Breast epithelium (tissue), 3 donors: Measurements from ENCODE around the gene FSHR.

Experiments
- POLR2A ChIP-seq: fragments of 450-650 bp; IDR thresholded peaks from one replicate; pipeline ENCODE4 v1.6.1; 2016; ENCODE audit warnings: antibody characterized with exemption, mild to moderate bottlenecking, moderate library complexity
- TF ChIP-seq, protein P1 (sequence below), 3 donors: fragments of 450-650 bp; IDR thresholded peaks; one replicate each; pipeline ENCODE4 v1.5.1; 2016 to 2017; ENCODE audit warnings: antibody characterized with exemption in 3 of 3, mild to moderate bottlenecking in 3 of 3, moderate library complexity in 3 of 3

DNA sequence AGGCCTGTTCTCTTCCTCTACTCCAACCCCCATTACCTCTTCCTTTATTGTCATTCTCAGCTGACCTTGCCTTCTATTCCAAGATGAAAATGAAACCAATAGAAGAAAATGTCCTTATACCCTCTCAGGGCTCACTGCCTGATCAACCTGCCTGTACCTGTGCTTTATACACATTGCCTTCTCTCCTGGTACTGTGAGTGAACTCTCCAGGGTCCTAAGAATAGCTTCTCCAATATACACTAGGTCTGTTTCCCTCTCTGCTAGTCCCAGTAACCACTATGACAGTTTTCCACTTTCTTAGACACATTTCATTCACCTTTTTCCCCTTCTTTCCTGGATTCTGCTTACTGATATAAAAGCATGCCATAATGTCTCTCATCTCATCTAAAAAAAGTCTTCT lies 85.7 kb downstream of the FSHR start:
- TF ChIP-seq, protein P1, sequence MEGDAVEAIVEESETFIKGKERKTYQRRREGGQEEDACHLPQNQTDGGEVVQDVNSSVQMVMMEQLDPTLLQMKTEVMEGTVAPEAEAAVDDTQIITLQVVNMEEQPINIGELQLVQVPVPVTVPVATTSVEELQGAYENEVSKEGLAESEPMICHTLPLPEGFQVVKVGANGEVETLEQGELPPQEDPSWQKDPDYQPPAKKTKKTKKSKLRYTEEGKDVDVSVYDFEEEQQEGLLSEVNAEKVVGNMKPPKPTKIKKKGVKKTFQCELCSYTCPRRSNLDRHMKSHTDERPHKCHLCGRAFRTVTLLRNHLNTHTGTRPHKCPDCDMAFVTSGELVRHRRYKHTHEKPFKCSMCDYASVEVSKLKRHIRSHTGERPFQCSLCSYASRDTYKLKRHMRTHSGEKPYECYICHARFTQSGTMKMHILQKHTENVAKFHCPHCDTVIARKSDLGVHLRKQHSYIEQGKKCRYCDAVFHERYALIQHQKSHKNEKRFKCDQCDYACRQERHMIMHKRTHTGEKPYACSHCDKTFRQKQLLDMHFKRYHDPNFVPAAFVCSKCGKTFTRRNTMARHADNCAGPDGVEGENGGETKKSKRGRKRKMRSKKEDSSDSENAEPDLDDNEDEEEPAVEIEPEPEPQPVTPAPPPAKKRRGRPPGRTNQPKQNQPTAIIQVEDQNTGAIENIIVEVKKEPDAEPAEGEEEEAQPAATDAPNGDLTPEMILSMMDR (IDR thresholded peaks at IDR 0.05): no peak
- no peak for TF ChIP-seq POLR2A
